GM18909 (cell line): ENCODE data around the gene TOPORS.
"Not testable (repeated sequence)": the region's sequence is repeated elsewhere in the genome, so short reads cannot be mapped to it uniquely, and the experiment has no call there.

Source experiments
- ATAC-seq: cut with Tn5 transposase; IDR thresholded peaks from one replicate; pipeline ENCODE4 v1.9.1; 2021; ENCODE audit warnings: mild to moderate bottlenecking; ENCODE audit not compliant: unreplicated experiment, poor library complexity

Gene TOPORS

GRCh38 chr9:32552172-32552872, at the start of gene TOPORS, which contains the start of gene SMIM27:
Gene TOPORS (minus strand): TSS chr9:32552586. CDS start chr9:32552436, 150 bp downstream.
Gene SMIM27 (plus strand): TSS chr9:32552327. CDS start chr9:32552435, 108 bp downstream.
- ATAC-seq: peak; percentile 82

GRCh38 chr9:32599021-32599420, 46.6 kb upstream of the TOPORS start:
- not testable (repeated sequence) for ATAC-seq

GRCh38 chr9:32596936-32597335, 44.5 kb upstream of the TOPORS start:
- ATAC-seq: no peak

- no peak for ATAC-seq
Measured at GRCh38 chr9:32596096-32596865, 43.9 kb upstream of the TOPORS start.

GRCh38 chr9:32590898-32591297, 38.5 kb upstream of the TOPORS start:
- no peak for ATAC-seq

- no peak for ATAC-seq
Measured at GRCh38 chr9:32590476-32590875, 38.1 kb upstream of the TOPORS start.

- no peak for ATAC-seq
Measured at GRCh38 chr9:32589083-32589723, 36.8 kb upstream of the TOPORS start.

GRCh38 chr9:32587901-32588300, 35.5 kb upstream of the TOPORS start:
- ATAC-seq: peak; percentile 61

GRCh38 chr9:32584784-32585183, 32.4 kb upstream of the TOPORS start:
- no peak for ATAC-seq

GRCh38 chr9:32581512-32582143, 29.2 kb upstream of the TOPORS start:
- peak; percentile 50 for ATAC-seq

- ATAC-seq: no peak
Measured at GRCh38 chr9:32580631-32581300, 28.4 kb upstream of the TOPORS start.

GRCh38 chr9:32579706-32580331, 27.4 kb upstream of the TOPORS start:
- ATAC-seq: no peak

GRCh38 chr9:32578976-32579375, 26.6 kb upstream of the TOPORS start:
- no peak for ATAC-seq

- ATAC-seq: no peak
Measured at GRCh38 chr9:32577316-32577715, 24.9 kb upstream of the TOPORS start.

- no peak for ATAC-seq
Measured at GRCh38 chr9:32574858-32575257, 22.5 kb upstream of the TOPORS start.

- no peak for ATAC-seq
Measured at GRCh38 chr9:32573821-32574220, 21.4 kb upstream of the TOPORS start.

GRCh38 chr9:32572900-32573523, 20.6 kb upstream of the TOPORS start, which contains the start of gene NDUFB6:
Gene NDUFB6 (minus strand): TSS chr9:32573159. CDS start chr9:32573060, 99 bp downstream.
- ATAC-seq: peak; percentile 86

- peak; percentile 93 for ATAC-seq
Measured at GRCh38 chr9:32571969-32572899, 19.8 kb upstream of the TOPORS start.
